NCI-H226 (cell line): ENCODE data around the gene AGAP4.
"Not testable (repeated sequence)": the region's sequence is repeated elsewhere in the genome, so short reads cannot be mapped to it uniquely, and the experiment has no call there.

Experiments used
- DNase-seq: peaks from one replicate; pipeline ENCODE4 v3.0.0-alpha.2; 2015

The AGAP4 gene

DNA sequence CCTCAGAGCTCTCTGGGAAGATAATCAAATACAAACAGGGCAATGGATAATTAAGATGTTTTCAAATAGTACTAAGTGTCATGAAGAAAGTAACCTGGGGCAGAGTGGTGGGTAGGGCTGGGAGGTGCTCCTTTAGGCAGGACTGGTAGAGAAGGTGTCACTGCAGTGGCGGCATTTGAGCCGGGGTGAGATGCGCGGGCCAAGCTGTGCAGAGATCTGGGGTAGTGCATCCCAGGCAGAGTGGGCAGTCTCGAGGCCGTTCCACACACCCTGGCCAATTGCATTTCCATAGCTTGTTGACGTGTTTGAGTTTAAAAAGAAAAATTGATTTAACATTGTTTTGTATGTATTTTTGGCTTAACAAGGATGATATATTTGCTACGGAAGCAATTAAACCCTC lies 57.3 kb downstream of the AGAP4 start:
- DNase-seq, result not testable (repeated sequence)

DNA sequence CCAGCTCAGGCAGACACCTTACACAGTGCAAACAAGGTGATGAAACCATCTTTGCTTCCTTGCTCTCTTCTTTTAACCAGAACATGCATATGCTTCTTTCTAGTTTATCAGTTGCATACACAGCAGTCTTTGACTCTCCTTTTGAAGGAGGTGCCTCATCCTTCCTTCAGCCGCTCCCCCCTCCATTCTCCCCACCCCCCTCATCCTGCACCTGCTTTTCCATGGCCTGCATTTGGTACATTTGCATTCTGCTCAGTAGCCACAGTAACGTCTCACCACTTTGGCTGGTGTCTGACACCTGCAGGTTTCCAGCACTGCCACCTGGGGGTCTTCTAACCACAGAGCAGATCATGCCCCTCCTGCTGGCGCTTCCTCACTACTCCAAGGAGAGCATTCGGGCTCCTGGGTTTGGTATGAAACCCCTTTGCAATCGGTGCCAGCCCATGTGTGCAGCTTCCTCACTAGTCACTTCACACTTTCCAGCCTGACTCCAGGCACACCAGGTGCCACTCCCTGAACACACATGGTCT lies 60.0 kb downstream of the AGAP4 start:
- DNase-seq, result not testable (repeated sequence)

DNA sequence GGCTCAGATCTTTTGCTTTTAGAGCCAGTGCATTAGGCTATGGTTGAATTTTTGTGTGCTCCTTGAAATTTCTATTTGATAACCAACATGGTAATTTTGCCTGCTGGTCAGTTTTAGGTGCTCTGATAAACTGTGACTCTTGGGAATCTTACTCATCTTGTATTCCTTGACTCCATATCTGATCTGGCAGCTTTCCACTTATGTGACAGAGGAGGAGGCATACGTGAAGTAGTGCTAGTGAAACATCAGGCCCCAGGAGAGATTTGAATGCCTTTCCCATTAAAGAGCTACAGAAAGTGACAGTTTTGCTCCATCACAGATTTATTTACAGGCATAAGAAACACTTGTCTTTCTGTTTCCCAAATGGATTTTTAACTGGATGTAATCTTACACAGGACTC lies 61.1 kb downstream of the AGAP4 start:
- not testable (repeated sequence) for DNase-seq
